Stomach (tissue), 9 donors: Measurements from ENCODE around the gene NPIPB8. TPM values are rescaled to one million over a fixed set of nuclear protein-coding genes. Genes with fewer than 3 reads are reported as not detected.
"Not testable (repeated sequence)": the region's sequence is repeated elsewhere in the genome, so short reads cannot be mapped to it uniquely, and the experiment has no call there.

Experiments used
- DNase-seq, 2 donors: peaks; one replicate each; pipeline versions ENCODE4 v3.0.0 to v3.0.0-alpha.2; 2013 to 2019
- H3K27ac ChIP-seq, 5 donors: fragments of 200-600 bp in 4 of 5; sonication (generic) in 4 of 5; one replicate each; pipeline ENCODE4 v1.5.1; 2013 to 2019; ENCODE audit warnings: mild to moderate bottlenecking in 1 of 5, moderate library complexity in 1 of 5
- H3K27me3 ChIP-seq, 3 donors: fragments of 200-600 bp; sonication (generic); one replicate each; pipeline ENCODE4 v1.5.1; 2017 to 2019; ENCODE audit warnings: mixed run types in 1 of 3
- H3K36me3 ChIP-seq, 4 donors: fragments of 200-600 bp; sonication (generic); 1 replicate in 3 of 4; 2 replicates in 1 of 4; pipeline ENCODE4 v1.5.1; 2016 to 2019
- H3K4me1 ChIP-seq, 4 donors: fragments of 200-600 bp; sonication (generic); one replicate each; pipeline ENCODE4 v1.5.1; 2016 to 2019
- H3K4me3 ChIP-seq, 4 donors: fragments of 200-600 bp; sonication (generic) in 3 of 4; one replicate each; pipeline ENCODE4 v1.5.1; 2016 to 2019; ENCODE audit warnings: mild to moderate bottlenecking in 1 of 4
- H3K9me3 ChIP-seq, 4 donors: fragments of 200-600 bp; sonication (generic); one replicate each; pipeline ENCODE4 v1.5.1; 2016 to 2019
- EP300 ChIP-seq: sonication (generic); formaldehyde crosslinking; IDR thresholded peaks from one replicate; pipeline ENCODE4 v1.6.1; 2017; ENCODE audit warnings: antibody characterized with exemption
- POLR2A ChIP-seq, 4 donors: fragments of 450-650 bp; IDR thresholded peaks; one replicate each; pipeline ENCODE4 v1.6.1; 2016; ENCODE audit warnings: antibody characterized with exemption in 4 of 4, control low read depth in 2 of 4, mild to moderate bottlenecking in 1 of 4, moderate library complexity in 1 of 4
- POLR2AphosphoS5 ChIP-seq, 3 donors: sonication (generic); formaldehyde crosslinking; IDR thresholded peaks; one replicate each; pipeline ENCODE4 v1.6.1; 2016; ENCODE audit warnings: antibody characterized with exemption in 3 of 3
- WGBS, 5 donors: extraction: QIAGEN DNeasy Blood & Tissue Kit in 3 of 5; methylation state at CpG; one replicate each; pipeline versions ENCODE4 v1.1.5 to v1.1.7; 2013 to 2018; 5-methylcytosine and 5-hydroxymethylcytosine counted together
- intact Hi-C: fragments of 100-400 bp; cut with DNase I; formaldehyde crosslinking; loops from one replicate; pipeline ENCODE4 v1.15.1; 2023; ENCODE audit warnings: low total_unique reads
- polyA plus RNA-seq, 3 donors: library from polyadenylated mRNA; stranded (reverse); fragments of 200-250 nt; gene quantifications; one replicate each; pipeline ENCODE4 v1.2.3, GENCODE V29; 2013
- total RNA-seq, 5 donors: library from RNA; depleted of rRNA; stranded (reverse); fragments of >200 nt; gene quantifications; one replicate each; pipeline versions ENCODE4 v1.1.0 to v1.2.3, GENCODE V29; 2014 to 2016
- TF ChIP-seq, protein P1 (sequence below), 7 experiments: fragments of 450-650 bp in 4 of 7; fragments of 200-600 bp in 3 of 7; sonication (generic) in 3 of 7; IDR thresholded peaks; one replicate each; pipeline ENCODE4 v1.5.1; 2016 to 2019; ENCODE audit warnings: antibody characterized with exemption in 7 of 7, control low read depth in 2 of 7, mild to moderate bottlenecking in 1 of 7
- donor health status: healthy with polysubstance abuse.
- donor health status: Bipolar disorder and iron deficiency.
- donor health status: healthy.

The NPIPB8 gene
- total and polyA plus RNA-seq, 8 donors, result 0.08 to 1.0 TPM; not detected in 6

DNA sequence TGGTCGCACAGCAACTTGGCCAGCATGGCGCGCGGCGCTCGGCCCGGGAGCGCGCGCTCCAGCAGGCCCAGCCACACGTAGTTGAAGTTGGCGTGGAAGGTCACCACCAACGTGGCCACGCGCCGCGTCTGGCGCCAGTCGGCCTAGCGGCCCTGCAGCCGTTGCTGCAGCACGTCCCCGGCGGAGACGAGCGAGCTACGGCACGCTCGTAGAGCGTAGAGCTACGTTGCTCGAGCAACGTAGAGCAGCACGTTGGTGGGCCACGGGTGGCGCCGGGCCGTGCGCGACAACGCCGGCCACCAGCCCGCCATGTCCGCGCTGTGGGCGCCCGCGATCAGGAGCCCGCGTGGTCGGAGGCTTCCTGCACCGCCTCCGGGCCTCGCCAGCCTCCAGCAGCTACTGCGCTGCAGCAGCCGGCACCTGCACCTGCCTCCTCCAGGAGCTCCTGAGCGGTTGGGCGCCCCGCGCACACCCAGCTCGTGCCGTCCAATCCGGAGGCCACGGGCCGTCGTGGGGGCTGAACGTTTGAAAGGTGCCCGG is 14.6 kb upstream of the NPIPB8 start:
- Histone ChIP-seq H3K36me3 (peaks cover 0 to 11% (median 2%) of the 10 kb centered on the region in 4 donors), H3K27me3 (peaks cover 0 to 5% (median 0%) of the 10 kb centered on the region in 3 donors), H3K27ac (peak overlapping the region in 4 of 5 donors; percentile 5 to 76 (median 62)), H3K4me3 (peak overlapping the region; percentile 45 to 63 (median 59)), H3K9me3 (no peaks in the 10 kb centered on the region), H3K4me1 (peaks cover 6 to 26% (median 24%) of the 10 kb centered on the region in 4 donors)
- intact Hi-C loops, result no loop called here
- peak; percentile 77 to 82 for DNase-seq
- TF ChIP-seq, protein P1, sequence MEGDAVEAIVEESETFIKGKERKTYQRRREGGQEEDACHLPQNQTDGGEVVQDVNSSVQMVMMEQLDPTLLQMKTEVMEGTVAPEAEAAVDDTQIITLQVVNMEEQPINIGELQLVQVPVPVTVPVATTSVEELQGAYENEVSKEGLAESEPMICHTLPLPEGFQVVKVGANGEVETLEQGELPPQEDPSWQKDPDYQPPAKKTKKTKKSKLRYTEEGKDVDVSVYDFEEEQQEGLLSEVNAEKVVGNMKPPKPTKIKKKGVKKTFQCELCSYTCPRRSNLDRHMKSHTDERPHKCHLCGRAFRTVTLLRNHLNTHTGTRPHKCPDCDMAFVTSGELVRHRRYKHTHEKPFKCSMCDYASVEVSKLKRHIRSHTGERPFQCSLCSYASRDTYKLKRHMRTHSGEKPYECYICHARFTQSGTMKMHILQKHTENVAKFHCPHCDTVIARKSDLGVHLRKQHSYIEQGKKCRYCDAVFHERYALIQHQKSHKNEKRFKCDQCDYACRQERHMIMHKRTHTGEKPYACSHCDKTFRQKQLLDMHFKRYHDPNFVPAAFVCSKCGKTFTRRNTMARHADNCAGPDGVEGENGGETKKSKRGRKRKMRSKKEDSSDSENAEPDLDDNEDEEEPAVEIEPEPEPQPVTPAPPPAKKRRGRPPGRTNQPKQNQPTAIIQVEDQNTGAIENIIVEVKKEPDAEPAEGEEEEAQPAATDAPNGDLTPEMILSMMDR (IDR thresholded peaks at IDR 0.05), result no peak
- peak in 1 of 3 donors; percentile 50 for TF ChIP-seq POLR2AphosphoS5 (IDR thresholded peaks at IDR 0.05)
- peak in 1 of 4 donors; percentile 27 for TF ChIP-seq POLR2A (IDR thresholded peaks at IDR 0.05)
- no peak for TF ChIP-seq EP300
- WGBS, 5 donors, result 0 to 24% (median 1%) methylated on average over 38 to 68 of the region's 68 CpGs

DNA sequence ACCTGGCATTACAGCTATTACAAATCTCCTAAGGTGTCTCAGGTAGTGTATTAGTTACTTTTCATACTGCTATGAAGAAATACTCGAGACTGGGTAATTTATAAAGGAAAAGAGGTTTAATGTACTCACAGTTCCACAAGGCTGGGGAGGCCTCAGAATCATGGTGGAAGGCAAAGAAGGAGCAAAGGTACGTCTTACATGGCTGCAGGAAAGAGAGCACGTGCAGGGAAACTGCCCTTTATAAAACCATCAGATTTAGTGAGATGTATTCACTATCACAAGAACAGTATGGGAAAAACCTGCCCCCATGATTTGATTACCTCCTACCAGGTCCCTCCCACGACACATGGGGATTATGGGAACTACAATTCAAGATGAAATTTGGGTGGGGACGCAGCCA is 7.0 kb upstream of the NPIPB8 start:
- H3K4me1 ChIP-seq, DNase-seq, intact Hi-C loops, H3K36me3 ChIP-seq, H3K27me3 ChIP-seq, H3K4me3 ChIP-seq, H3K9me3 ChIP-seq, H3K27ac ChIP-seq: not testable (repeated sequence)
- WGBS, 5 donors, result 30 to 81% (median 48%) methylated on average over 3 to 5 of the region's 5 CpGs

DNA sequence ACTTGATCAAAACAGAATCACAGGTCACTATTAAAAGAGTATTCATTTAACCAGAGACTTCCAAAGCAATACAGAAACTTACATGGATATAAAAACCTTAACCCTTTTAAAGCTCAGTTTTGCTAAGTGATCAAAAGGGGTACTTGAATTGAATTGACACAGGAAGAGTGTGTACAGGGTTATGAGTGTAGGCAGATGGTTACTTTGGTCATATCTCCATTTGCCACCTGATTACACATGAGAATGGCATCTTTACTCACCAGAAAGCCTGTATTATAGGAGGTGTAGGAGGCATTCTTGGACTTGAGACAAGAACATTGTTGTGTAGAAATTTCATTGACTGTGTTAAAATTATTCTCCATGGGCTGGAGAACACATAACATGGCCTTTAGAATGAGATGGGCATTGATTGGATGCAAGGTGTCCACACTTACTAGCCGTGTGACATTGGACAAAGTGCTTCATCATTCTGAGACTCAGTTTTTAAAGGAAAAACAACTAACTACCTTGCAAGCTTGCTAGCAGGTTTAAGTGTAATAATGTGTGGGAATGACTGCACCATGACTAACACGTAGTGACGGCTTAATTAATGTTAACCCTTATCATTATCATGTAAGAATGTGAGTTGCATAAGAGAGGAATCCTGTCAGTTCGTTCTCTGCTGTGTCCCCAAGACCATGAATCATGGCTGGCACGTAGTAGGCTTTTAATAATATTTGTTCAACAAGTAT is 1.6 kb upstream of the NPIPB8 start:
- H3K36me3 ChIP-seq, DNase-seq, H3K27ac ChIP-seq, H3K27me3 ChIP-seq, H3K4me3 ChIP-seq, H3K4me1 ChIP-seq, H3K9me3 ChIP-seq, intact Hi-C loops: not testable (repeated sequence)
- 43 to 61% (median 50%) methylated on average over 5 of the region's 5 CpGs for WGBS, 5 donors

DNA sequence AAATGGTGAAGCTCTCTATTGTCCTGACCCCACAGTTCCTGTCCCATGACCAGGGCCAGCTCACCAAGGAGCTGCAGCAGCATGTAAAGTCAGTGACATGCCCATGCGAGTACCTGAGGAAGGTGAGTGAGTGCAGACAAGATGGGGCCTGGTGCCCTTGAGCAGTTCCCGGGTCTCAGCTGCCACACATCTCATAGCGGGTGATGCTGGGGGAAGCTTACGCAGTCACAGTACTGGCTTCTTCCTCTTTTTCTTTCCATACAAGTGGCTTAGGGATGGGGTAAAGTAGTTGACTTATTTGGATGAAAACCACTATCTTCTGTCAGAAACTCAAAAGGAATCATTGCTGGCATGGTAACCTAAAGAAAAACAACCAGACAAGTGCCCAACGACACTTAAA is 494 bp downstream of the NPIPB8 start:
- H3K4me1 ChIP-seq, H3K9me3 ChIP-seq, intact Hi-C loops, H3K4me3 ChIP-seq, H3K27ac ChIP-seq, DNase-seq, H3K27me3 ChIP-seq, H3K36me3 ChIP-seq: not testable (repeated sequence)
- 61 to 93% (median 80%) methylated on average over 3 to 4 of the region's 5 CpGs; no CpG with 5 or more reads in 1 of the 5 donors for WGBS, 5 donors

DNA sequence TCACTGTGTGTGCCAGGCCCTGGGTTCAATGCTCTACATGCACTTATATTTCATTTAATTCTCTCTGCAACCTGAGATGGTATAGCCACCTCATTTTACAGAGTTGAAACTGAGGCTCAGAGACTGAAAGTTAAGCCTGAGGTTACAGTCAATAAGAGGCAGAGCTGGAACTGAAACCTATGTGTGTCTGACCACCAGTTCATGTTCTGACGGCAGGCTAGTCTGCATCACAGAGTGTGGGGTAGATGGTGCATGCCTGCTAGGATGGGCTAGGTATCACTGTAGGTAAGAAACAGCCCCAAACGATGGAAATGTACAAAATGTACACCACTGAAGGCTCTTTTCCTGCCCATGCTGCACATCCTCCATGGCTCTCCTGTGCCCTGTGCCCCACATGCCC is 2.1 kb downstream of the NPIPB8 start:
- H3K27ac ChIP-seq, H3K4me1 ChIP-seq, H3K36me3 ChIP-seq, H3K9me3 ChIP-seq, intact Hi-C loops, H3K4me3 ChIP-seq, DNase-seq, H3K27me3 ChIP-seq: not testable (repeated sequence)
- WGBS, 5 donors, result 55 to 84% (median 61%) methylated on average over 2 of the region's 2 CpGs

DNA sequence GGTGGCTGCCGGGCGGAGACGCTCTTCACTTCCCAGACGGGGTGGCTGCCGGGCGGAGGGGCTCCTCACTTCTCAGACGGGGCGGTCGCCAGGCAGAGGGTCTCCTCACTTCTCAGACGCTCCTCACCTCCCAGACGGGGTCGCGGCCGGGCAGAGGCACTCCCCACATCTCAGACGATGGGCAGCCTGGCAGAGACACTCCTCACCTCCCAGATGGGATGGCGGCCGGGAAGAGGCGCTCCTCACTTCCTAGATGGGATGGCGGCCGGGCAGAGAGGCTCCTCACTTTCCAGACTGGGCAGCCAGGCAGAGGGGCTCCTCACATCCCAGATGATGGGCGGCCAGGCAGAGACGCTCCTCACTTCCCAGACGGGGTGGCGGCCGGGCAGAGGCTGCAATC is 28.4 kb downstream of the NPIPB8 start:
- DNase-seq, H3K4me1 ChIP-seq, H3K27ac ChIP-seq, H3K27me3 ChIP-seq, intact Hi-C loops, H3K36me3 ChIP-seq, H3K4me3 ChIP-seq, H3K9me3 ChIP-seq: not testable (repeated sequence)
- WGBS, 5 donors, result 91 to 94% (median 93%) methylated on average over 9 to 11 of the region's 25 CpGs; no CpG with 5 or more reads in 1 of the 5 donors

DNA sequence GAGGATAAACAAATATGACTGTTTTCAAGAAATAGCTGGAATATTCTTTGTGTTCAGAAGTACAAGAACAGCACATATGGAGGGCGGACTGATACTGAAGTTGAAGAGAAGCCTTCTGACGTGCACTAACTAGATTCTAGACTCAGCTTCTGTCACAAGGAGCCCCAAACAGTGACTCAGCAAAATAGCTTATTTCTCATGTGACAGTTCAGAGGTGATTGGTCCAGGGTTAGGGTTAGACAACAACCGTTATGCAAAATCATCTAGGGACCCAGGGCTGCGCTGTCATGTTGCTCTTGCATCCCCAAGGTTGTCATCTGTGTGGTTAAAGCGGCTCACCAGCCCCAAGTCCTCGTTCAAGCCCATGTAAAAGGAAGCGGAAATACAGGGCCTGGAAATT is 29.6 kb downstream of the NPIPB8 start:
- DNase-seq, H3K9me3 ChIP-seq, H3K4me3 ChIP-seq, H3K27ac ChIP-seq, H3K4me1 ChIP-seq, H3K27me3 ChIP-seq, intact Hi-C loops, H3K36me3 ChIP-seq: not testable (repeated sequence)
- WGBS, 5 donors, result no CpG with 5 or more reads among the region's 7 CpGs

DNA sequence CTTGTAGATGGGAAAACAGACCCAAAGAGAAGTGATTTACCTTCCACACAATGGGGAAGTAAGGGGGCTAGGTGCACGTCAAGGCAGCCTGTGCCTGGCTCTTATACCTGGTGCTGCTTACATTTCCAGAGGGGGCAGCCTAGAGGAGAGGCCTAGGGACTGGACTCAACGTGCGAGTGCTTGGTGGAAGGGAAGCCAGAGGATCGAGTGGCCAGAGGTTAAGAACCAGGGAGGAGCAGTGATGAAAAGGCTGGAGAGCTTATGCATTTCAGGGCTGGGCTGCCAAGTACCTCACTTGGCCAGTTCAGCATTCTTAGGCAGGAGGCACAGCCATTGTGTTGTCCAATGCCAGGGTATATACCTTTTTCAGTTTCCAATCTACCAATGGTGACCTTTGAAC is 30.3 kb downstream of the NPIPB8 start:
- H3K27ac ChIP-seq, H3K27me3 ChIP-seq, H3K4me3 ChIP-seq, H3K9me3 ChIP-seq, H3K4me1 ChIP-seq, H3K36me3 ChIP-seq, intact Hi-C loops, DNase-seq: not testable (repeated sequence)
- WGBS, 5 donors, result no CpG with 5 or more reads among the region's 4 CpGs

DNA sequence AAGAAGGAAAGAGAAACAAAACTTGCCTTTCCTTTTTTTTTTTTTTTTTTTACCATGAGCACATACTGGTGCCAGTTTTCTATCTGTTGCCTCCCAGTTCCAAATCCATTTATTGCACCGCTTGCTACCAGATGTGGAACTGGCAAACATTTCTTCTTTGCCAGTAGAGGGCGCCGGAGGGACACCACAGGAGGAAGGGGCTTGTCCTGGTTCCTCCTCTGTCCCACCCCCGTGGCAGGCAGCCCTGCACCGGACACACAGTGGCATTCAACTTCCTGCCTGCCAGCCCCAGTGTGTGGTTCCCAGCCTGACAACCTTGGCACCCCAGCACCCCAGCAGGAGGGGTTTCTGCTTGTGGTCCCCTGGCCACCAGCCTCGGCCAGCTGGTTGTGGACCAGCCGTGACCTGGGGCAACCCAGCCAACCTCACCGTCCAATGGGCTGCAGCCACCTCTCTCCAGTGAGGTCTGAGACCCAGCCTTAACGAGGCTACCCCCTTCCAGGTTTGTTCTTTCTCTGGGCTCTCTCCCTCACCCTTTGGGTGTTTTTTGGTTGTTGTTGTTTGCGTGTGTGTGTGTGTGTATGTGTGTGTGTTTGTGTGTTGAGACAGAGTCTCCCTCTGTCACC is 50.6 kb downstream of the NPIPB8 start:
- H3K4me3 ChIP-seq, H3K36me3 ChIP-seq, H3K27ac ChIP-seq, intact Hi-C loops, H3K9me3 ChIP-seq, H3K27me3 ChIP-seq, H3K4me1 ChIP-seq, DNase-seq: not testable (repeated sequence)
- 29 to 86% (median 60%) methylated on average over 1 of the region's 10 CpGs; no CpG with 5 or more reads in 2 of the 5 donors for WGBS, 5 donors

DNA sequence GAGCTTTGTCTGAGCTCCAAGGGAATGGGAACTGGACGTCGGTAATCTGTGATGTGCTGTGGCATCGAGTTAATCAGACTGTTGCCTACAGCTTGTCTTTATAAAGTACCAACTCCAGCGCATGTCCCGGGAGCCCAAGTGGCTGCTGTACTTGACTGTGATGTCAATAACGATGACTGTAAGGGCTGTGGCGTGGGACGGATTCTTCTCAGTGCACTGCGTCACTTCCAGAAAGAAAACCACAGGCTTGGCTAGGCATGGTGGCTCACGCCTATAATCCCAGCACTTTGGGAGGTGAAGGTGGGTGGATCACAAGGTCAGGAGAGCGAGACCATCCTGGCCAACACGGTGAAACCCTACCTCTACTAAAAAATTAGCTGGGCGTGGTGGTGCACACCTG is 51.6 kb downstream of the NPIPB8 start:
- WGBS, 5 donors, result 75 to 83% (median 76%) methylated on average over 2 to 4 of the region's 13 CpGs; no CpG with 5 or more reads in 2 of the 5 donors
- H3K9me3 ChIP-seq, H3K27me3 ChIP-seq, DNase-seq, H3K36me3 ChIP-seq, H3K4me3 ChIP-seq, H3K27ac ChIP-seq, intact Hi-C loops, H3K4me1 ChIP-seq: not testable (repeated sequence)
